Vagina (tissue), 2 donors: ENCODE results near the gene EPSTI1.

Experiments used
- POLR2A ChIP-seq, 2 donors: fragments of 450-650 bp; IDR thresholded peaks; one replicate each; pipeline ENCODE4 v1.6.1; 2017; ENCODE audit warnings: antibody characterized with exemption in 2 of 2, mild to moderate bottlenecking in 2 of 2, moderate library complexity in 2 of 2
- POLR2AphosphoS5 ChIP-seq, 2 donors: sonication (generic); formaldehyde crosslinking; IDR thresholded peaks; one replicate each; pipeline ENCODE4 v1.9.0; 2017; ENCODE audit warnings: antibody characterized with exemption in 2 of 2, mild to moderate bottlenecking in 2 of 2, low read depth in 1 of 2; ENCODE audit not compliant: insufficient read depth in 1 of 2
- TF ChIP-seq, protein P1 (sequence below), 3 experiments: fragments of 450-650 bp in 2 of 3; fragments of 200-600 bp in 1 of 3; sonication (generic) in 1 of 3; IDR thresholded peaks; one replicate each; pipeline ENCODE4 v1.5.1; 2017 to 2019; ENCODE audit warnings: antibody characterized with exemption in 3 of 3, mild to moderate bottlenecking in 2 of 3, moderate library complexity in 2 of 3

DNA sequence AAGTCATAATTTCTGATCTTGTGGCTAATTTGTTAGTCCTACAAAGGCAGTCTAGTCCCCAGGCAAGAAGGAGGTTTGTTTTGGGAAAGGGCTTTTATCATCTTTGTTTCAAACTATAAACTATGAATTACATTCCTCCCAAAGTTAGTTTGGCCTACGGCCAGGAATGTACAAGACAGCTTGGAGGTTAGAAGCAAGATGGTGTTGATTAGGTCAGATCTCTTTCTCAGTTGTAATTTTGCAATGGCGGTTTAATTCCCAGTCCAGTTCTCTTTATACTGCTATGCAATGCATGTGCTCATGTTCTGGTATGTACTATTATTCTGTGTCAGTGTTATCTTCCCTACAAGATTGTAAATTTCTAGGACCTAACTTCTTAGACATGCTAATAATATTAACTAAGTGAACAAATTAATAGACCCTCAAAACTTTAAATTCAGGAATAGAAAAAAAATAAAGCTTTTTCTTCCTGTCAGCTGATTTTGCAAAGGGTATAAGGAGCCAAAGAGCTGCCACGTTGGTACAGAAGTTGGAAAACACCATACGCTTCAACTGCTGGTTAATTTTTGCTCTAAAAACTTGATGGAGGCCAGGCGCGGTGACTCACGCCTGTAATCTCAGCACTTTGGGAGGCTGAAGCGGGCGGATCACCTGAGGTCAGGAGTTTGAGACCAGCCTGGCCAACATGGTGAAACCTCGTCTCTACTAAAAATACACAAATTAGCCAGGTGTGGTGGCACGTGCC is 30.1 kb upstream of the EPSTI1 start:
- TF ChIP-seq, protein P1, sequence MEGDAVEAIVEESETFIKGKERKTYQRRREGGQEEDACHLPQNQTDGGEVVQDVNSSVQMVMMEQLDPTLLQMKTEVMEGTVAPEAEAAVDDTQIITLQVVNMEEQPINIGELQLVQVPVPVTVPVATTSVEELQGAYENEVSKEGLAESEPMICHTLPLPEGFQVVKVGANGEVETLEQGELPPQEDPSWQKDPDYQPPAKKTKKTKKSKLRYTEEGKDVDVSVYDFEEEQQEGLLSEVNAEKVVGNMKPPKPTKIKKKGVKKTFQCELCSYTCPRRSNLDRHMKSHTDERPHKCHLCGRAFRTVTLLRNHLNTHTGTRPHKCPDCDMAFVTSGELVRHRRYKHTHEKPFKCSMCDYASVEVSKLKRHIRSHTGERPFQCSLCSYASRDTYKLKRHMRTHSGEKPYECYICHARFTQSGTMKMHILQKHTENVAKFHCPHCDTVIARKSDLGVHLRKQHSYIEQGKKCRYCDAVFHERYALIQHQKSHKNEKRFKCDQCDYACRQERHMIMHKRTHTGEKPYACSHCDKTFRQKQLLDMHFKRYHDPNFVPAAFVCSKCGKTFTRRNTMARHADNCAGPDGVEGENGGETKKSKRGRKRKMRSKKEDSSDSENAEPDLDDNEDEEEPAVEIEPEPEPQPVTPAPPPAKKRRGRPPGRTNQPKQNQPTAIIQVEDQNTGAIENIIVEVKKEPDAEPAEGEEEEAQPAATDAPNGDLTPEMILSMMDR (IDR thresholded peaks at IDR 0.05): no peak
- no peak for TF ChIP-seq POLR2A (IDR thresholded peaks at IDR 0.05)
- TF ChIP-seq POLR2AphosphoS5 (IDR thresholded peaks at IDR 0.05; ENCODE audit: insufficient read depth in 1 of 2, low read depth in 1 of 2): no peak
